GM15510 (cell line): ENCODE data around the gene DCAF17.

Source experiments
- POLR2A ChIP-seq: IDR thresholded peaks from 3 replicates; pipeline ENCODE4 v1.6.1; 2011; ENCODE audit warnings: borderline replicate concordance; ENCODE audit not compliant: insufficient read length; ENCODE audit errors: extremely low read depth

Gene DCAF17, protein sequence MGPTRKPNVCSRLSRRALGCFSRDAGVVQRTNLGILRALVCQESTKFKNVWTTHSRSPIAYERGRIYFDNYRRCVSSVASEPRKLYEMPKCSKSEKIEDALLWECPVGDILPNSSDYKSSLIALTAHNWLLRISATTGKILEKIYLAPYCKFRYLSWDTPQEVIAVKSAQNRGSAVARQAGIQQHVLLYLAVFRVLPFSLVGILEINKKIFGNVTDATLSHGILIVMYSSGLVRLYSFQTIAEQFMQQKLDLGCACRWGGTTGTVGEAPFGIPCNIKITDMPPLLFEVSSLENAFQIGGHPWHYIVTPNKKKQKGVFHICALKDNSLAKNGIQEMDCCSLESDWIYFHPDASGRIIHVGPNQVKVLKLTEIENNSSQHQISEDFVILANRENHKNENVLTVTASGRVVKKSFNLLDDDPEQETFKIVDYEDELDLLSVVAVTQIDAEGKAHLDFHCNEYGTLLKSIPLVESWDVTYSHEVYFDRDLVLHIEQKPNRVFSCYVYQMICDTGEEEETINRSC

DNA sequence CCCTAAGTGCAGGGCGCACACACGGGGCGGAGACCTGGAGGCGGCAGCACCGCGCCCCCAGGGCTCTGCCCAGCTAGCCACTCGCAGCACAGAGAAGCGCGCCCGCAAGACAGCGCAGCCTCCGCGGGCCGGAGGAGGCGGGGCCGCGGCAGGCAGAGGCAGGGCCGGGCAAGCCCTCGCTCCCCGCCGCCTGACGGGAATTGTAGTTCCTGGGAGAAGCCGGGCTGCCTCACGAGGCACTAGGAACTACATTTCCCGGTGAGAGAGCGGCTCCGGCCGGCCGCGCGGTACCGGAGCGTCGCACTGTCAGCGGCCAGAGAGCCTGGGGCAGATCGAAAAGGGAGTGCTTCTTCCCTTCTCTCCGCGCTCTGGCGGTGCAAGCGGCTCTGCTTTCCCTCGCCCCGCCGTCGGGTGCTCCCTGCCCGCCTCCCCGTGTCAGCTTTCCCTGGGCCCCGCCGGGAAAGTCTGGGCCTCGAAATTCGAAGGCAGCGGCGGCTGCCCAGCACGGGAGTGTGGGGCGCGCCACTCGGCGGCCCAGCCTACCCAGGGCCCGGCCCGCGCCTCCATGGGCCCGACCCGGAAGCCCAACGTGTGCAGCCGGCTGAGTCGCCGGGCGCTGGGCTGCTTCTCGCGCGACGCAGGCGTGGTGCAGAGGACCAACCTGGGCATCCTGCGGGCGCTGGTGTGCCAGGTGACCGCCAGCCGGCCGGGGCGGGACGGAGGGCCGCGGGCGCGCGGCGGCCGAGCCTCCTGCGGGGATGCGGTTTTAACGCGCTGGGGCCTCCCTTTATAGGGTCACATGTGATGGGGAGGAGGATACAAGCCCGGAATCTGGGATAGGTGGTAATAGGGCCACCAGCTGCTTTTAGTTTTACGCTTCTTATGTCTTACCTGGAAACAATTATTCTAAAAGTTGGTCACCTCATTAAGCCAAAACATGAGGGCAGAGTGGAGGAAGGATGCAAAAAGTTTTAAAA lies at the start of gene DCAF17:
Gene DCAF17, plus strand, starts transcription at position 214 of the 977 bp plus-strand sequence. Its CDS starts 352 bp downstream, at position 566.
- TF ChIP-seq POLR2A = peak; percentile 64

DNA sequence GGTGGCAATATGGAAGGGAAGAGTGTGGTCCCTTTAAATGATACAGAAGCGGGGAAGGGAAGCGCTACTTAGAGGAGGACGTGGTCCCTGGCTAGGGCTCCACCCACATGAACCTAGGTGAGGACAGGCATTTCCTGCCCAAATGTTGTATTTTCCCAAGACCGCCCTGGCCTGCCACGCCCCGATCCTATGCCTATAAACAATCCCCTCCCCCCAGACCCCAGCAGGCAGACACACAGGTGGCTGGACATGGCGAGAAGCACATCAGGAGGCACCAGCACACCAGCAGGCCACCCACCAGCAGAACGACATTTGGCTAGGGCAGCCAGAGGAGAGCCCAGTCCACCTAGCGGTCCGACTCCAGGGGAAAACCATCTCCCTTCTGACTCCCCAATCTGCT lies 47.4 kb upstream of the DCAF17 start:
- TF ChIP-seq POLR2A = no peak

DNA sequence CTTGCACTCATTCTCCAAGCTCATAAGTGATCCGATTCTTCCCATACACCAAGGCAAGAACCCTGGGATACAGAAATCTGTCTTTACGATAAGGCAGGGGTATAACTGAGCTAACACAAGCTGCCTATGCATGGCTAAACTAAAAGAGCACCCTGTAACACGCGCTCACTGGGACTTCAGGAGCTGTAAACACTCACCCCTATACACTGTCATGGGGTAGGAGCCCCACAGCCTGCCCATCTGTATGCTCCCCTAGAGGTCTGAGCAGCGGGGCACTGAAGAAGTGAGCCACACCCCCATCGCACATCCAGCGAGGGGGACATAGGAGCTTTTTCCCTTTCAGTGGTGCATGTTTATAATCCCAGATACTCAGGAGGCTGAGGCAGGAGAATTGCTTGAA lies 47.0 kb upstream of the DCAF17 start:
- TF ChIP-seq POLR2A = no peak

DNA sequence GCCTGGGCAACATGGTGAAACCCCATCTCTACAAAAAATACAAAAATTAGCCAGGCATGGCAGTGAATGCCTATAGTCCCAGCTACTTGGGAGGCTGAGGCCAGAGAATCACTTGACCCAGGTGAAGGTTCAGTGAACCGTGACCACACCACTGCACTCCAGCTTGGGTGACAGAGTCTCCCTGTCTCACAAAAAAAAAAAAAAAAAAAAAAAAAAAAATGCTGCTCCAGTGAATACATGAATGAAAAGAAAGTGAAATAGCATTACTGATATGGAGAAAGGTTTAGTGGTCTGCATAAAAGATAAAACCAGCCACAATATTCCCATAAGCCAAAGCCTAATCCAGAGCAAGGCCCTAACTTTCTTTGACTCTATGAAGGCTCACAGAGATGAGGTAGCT lies 44.7 kb upstream of the DCAF17 start:
- TF ChIP-seq POLR2A = no peak

DNA sequence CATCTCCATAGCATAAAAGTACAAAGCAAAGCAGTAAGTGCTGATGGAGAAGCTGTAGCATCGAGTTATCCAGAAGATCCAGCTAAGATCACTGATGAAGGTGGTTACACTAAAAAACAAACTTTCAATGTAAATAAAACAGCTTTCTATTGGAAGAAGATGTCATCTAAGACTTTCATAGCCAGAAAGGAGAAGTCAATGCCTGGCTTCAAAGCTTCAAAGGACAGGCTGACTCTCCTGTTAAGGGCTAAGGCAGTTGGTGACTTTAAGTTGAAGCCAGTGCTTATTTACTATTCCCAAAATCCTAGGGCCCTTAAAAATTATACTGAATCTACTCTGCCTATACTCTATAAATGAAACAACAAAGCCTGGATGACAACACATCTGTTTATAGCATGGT lies 44.2 kb upstream of the DCAF17 start:
- no peak for TF ChIP-seq POLR2A

DNA sequence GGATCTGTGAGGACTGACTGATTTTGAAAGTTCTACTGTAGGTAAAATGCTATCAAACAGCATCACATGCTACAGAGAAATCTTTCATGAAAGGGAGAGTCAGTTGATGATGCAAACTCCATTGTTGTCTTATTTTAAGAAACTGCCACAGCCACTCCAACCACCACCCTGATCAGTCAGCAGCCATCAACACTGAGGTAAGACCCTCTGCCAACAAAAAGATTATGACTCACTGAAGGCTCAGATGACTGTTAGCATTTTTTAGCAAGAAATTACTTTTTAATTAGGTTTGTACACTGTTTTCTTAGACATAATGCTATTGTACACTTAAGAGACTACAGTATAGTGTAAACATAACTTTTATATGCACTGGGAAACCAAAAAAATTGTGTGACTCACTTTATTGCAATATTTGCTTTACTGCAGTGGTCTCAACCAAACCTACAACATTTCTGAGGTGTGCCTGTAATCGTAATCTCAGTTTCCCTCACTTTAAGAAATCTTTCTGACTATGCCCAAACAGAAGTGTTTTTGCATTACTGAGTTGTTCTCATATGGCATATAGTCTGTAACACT lies 43.0 kb upstream of the DCAF17 start:
- no peak for TF ChIP-seq POLR2A

DNA sequence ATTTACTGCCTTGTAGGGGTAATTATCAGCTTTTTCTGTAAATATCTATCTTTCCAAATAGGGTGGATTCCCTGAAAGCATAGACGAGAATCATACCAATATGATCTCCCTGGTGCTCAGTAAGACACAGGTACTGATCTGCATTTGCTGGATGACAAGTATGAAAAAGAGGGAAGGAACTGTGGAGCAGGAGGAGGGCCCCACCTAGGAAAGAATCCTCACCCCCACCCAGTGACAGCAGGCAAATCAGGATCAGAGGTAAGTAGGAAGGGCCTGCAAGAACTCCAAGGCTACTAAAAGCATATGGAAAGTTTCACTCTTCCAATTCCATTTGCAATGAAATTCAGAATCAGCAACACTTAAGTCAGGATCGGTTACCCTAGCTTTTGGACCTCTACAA lies 42.5 kb upstream of the DCAF17 start:
- TF ChIP-seq POLR2A = no peak

DNA sequence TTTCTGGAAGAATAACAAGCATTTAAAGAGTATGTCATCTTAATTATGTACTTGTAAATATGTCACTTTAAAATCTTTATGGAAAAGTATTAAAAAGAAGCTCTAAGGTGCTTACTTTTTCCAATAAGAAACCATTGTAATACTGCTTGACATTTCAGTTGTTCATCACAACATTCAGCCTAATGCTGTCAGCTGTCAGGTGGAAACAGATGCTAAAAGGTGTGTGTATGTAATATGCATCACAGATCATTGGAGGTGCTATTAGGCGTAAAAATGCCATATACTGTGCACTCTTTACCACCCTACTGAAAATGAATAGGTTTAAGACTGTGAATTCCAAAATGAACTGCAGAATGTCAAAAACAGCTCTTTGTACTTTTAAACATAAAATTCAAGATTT lies 40.5 kb upstream of the DCAF17 start:
- no peak for TF ChIP-seq POLR2A

DNA sequence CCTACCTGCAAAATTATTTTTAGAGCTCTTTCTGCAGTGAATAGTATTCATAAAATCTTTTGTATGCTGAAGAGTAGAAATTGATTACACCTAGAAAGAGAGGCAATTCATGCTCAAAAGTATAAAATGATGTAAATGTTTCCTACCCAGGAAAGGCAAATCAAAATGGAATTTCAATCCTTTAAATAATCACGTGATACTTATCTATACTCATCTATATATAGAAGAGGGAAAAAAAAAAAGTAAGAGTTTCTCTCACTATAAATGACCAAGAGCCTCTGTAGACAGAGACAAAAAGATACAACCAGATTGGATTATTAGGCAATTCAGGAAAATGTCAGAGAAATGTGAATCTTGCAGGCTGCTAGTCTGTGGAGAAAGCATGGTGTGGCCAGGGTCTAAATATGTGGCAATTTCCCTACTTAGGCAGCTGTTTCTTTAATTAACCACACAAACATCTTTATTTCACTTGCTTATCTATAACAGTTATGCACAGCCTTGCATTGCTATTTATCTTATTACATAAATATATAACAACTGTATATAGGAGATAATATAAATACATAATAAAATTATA lies 39.8 kb upstream of the DCAF17 start:
- TF ChIP-seq POLR2A = no peak

DNA sequence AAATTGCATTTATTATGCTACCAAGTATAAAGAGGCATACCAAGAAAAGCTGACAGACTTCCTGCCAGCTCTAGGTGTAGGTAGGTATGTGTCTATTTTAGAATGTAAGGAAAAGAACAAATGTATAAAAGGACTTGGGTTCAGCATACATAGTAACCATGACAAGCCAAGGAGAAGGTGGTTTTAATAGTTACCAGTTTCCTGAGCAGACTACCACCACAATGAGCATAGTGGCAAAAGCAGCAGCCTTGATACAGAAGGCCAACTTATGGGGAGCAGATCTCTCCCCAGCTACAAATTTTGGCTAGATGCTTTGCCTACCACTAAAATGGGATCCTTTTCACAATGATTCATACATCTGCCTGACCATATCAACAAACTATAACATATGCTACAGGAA lies 34.7 kb upstream of the DCAF17 start:
- no peak for TF ChIP-seq POLR2A

DNA sequence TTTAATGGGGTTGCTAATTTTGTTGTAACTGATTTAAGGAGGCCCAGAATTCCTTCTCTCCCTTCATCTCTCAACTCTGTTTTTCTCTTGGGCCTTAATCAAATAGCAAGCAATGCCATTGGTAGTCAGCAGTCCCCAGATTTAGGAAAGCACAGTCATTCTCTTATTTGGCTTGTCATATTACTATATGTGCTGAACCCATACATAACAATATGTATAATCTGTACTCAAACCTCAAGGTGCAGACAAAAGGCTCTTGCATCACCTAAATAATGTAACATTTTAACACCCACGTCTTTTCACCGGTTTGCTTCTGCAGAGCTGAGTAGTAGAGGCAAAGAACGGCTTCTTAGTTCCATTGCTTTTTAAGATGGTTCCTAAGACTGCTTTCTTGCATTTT lies 33.6 kb upstream of the DCAF17 start:
- no peak for TF ChIP-seq POLR2A

DNA sequence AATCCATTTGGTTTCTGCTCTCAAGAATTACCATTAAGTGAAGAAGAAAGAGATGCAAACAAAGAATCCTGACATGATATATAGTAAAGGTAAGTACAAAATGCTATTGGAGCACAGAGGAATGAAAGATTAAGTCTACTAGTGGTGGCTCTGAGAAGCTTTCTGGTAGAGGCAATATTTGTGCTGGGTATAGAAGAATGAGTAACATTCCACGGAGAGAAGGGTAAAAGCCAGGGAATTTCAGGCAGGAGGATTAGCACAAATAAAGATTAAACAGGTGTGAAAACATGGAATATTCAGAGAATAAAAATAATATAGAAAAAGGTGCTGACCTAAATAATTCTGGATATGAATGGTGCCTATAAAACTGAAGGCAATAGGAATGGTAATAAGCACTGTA lies 32.1 kb upstream of the DCAF17 start:
- no peak for TF ChIP-seq POLR2A

DNA sequence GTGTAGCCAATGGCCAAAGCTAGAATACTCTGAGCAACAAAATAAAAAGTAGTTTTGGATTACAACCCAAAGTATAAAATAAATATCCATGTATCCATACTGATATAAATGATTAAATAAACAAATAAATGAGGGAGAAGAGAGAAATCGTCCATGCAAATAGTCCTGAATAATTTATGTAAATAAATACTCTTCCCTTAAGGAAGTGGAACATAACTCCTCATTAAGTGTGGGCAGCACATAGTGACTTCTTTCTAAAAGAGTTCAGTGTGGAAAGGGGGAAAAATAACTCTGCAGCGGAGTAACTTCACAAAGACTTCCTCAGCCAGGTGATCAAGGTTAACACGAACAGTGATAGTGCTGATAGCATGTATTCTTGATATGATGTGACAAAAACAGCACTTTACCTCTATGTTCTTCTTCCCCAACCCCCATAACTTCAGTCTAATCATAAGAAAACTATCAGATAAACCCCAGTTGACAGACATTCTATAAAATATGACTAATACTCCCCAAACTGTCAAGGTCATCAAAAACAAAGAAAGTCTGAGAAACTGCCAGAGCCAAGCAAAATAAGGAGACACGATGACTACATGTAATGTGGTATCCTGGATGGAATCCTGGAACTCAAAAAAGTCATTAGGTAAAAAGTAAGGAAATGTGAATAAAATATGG lies 31.0 kb upstream of the DCAF17 start:
- TF ChIP-seq POLR2A = no peak

DNA sequence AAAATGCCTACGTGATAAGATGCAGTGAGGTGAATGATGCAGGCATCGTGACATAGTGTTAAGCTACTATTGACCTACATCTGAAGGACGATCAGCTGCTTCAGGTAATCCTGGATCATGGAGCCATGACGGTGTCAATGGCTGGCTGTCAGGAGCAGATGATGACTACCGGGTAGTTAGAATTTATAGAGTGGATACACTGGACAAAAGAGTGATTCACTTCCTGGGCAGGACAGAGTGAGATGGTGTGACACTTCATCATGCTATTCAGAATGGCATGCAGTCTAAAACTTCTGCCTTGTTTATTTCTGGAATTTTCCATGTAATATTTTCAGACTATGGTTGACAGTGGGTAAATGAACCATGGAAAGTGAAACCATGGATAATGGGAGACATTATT lies 29.8 kb upstream of the DCAF17 start:
- TF ChIP-seq POLR2A = no peak
